ENCODE measurements around the gene F2R.
"Not testable (repeated sequence)": the region's sequence is repeated elsewhere in the genome, so short reads cannot be mapped to it uniquely, and the experiment has no call there.

Gene F2R

GRCh38 chr5:76674330-76675066, 41.4 kb upstream of the F2R start:
- Mint-ChIP-seq H3K9me3 (no peaks in the 10 kb centered on the region), H3K36me3 (ENCODE audit: low read depth) (peaks cover 63% of the 10 kb centered on the region), H3K4me1 (peaks cover 10% of the 10 kb centered on the region), H3K27ac (no peak overlapping the region), H3K27me3 (ENCODE audit: low read depth, poor library complexity) (peaks cover 4% of the 10 kb centered on the region), H3K4me3 (no peak overlapping the region)
- no peak for DNase-seq
- TF ChIP-seq CTCF (IDR thresholded peaks at IDR 0.05), result no peak

GRCh38 chr5:76675364-76675763, 40.6 kb upstream of the F2R start:
- no peak for DNase-seq
- Mint-ChIP-seq H3K9me3 (peaks cover 2% of the 10 kb centered on the region), H3K27ac (no peak overlapping the region), H3K36me3 (ENCODE audit: low read depth) (peaks cover 61% of the 10 kb centered on the region), H3K27me3 (ENCODE audit: low read depth, poor library complexity) (peaks cover 4% of the 10 kb centered on the region), H3K4me3 (no peak overlapping the region), H3K4me1 (peaks cover 5% of the 10 kb centered on the region)
- no peak for TF ChIP-seq CTCF (IDR thresholded peaks at IDR 0.05)

- H3K27ac Mint-ChIP-seq, result no peak overlapping the region
- H3K27me3 Mint-ChIP-seq (ENCODE audit: low read depth, poor library complexity), result no peaks in the 10 kb centered on the region
- peaks cover 59% of the 10 kb centered on the region for H3K36me3 Mint-ChIP-seq (ENCODE audit: low read depth)
- no peak for TF ChIP-seq CTCF (IDR thresholded peaks at IDR 0.05)
- H3K4me3 Mint-ChIP-seq, result no peak overlapping the region
- peaks cover 4% of the 10 kb centered on the region for H3K9me3 Mint-ChIP-seq
- no peaks in the 10 kb centered on the region for H3K4me1 Mint-ChIP-seq
- no peak for DNase-seq
Observed at GRCh38 chr5:76677849-76678472, 38.0 kb upstream of the F2R start.

GRCh38 chr5:76679231-76679630, 36.7 kb upstream of the F2R start:
- Mint-ChIP-seq H3K9me3 (peaks cover 4% of the 10 kb centered on the region), H3K4me3 (no peak overlapping the region), H3K27me3 (ENCODE audit: low read depth, poor library complexity) (no peaks in the 10 kb centered on the region), H3K36me3 (ENCODE audit: low read depth) (peaks cover 57% of the 10 kb centered on the region), H3K27ac (no peak overlapping the region), H3K4me1 (peaks cover under 1% of the 10 kb centered on the region)
- TF ChIP-seq CTCF (IDR thresholded peaks at IDR 0.05), result no peak
- DNase-seq, result no peak

GRCh38 chr5:76680826-76681225, 35.1 kb upstream of the F2R start:
- H3K4me3 Mint-ChIP-seq, result not testable (repeated sequence)
- peaks cover 60% of the 10 kb centered on the region for H3K36me3 Mint-ChIP-seq (ENCODE audit: low read depth)

GRCh38 chr5:76681287-76681686, 34.6 kb upstream of the F2R start:
- Mint-ChIP-seq H3K4me3 (no peak overlapping the region), H3K9me3 (peaks cover 11% of the 10 kb centered on the region), H3K27ac (no peak overlapping the region), H3K4me1 (peaks cover 9% of the 10 kb centered on the region), H3K27me3 (ENCODE audit: low read depth, poor library complexity) (peaks cover 5% of the 10 kb centered on the region), H3K36me3 (ENCODE audit: low read depth) (peaks cover 60% of the 10 kb centered on the region)
- no peak for TF ChIP-seq CTCF (IDR thresholded peaks at IDR 0.05)
- DNase-seq, result no peak

More at GRCh38 chr5:76680826-76681225, 35.1 kb upstream of the F2R start:
- H3K27me3 Mint-ChIP-seq (ENCODE audit: low read depth, poor library complexity); H3K27ac Mint-ChIP-seq; H3K4me1 Mint-ChIP-seq; H3K9me3 Mint-ChIP-seq: not testable (repeated sequence)
- DNase-seq, result peak; percentile 8

Data from nephron progenitor cell (in vitro differentiated cells).